ENCODE results near the gene SH3BP5L.

DNA sequence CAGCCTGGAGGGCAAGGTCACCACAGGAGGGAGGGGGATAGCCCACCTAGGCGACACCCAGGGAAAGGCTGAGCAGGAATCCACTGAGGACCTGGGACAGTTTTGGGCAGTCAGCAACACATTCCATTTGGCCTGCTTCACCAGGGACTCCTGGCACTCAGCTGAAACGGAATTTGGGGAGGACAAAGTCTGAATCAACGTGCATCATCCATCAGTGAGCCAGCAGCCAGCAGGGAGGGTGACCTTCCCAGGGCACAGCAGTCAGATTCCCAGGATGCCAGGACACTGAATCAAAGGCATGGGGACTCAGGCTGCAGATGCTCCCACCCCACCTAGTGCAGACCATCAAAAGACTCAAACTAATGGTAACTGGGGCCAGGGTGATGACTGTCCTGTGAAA, 4.6 kb downstream of the SH3BP5L start:
- TF ChIP-seq CTCF (conservative IDR thresholded peaks at IDR 0.05; ENCODE audit: low read depth, low read length): no peak
- TF ChIP-seq POLR2A (IDR thresholded peaks at IDR 0.05; ENCODE audit: low read depth, low read length): no peak; the same call in 1 of the 2 replicates
- TF ChIP-seq RAD21 (IDR thresholded peaks at IDR 0.05; ENCODE audit: low read length): no peak
- no peak for TF ChIP-seq CEBPB (IDR thresholded peaks at IDR 0.05; ENCODE audit: low read depth, low read length)
- TF ChIP-seq, protein P1, sequence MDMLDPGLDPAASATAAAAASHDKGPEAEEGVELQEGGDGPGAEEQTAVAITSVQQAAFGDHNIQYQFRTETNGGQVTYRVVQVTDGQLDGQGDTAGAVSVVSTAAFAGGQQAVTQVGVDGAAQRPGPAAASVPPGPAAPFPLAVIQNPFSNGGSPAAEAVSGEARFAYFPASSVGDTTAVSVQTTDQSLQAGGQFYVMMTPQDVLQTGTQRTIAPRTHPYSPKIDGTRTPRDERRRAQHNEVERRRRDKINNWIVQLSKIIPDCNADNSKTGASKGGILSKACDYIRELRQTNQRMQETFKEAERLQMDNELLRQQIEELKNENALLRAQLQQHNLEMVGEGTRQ (IDR thresholded peaks at IDR 0.05; ENCODE audit: low read depth, low read length): no peak
- peak; percentile 69 for TF ChIP-seq MAFK (IDR thresholded peaks at IDR 0.05; ENCODE audit: low read depth, low read length)
- TF ChIP-seq MAZ (IDR thresholded peaks at IDR 0.05; ENCODE audit: borderline replicate concordance, low read depth, low read length): no peak
- no peak for TF ChIP-seq RCOR1 (IDR thresholded peaks at IDR 0.05; ENCODE audit: insufficient replicate concordance, low read length)

Measured in IMR-90 (cell line).